HG02588 (cell line): ENCODE data around the gene TOB2.

Source experiments
- ATAC-seq: cut with Tn5 transposase; IDR thresholded peaks from one replicate; pipeline ENCODE4 v1.9.1; 2021; ENCODE audit warnings: mild to moderate bottlenecking, moderate library complexity; ENCODE audit not compliant: unreplicated experiment

Gene TOB2, protein sequence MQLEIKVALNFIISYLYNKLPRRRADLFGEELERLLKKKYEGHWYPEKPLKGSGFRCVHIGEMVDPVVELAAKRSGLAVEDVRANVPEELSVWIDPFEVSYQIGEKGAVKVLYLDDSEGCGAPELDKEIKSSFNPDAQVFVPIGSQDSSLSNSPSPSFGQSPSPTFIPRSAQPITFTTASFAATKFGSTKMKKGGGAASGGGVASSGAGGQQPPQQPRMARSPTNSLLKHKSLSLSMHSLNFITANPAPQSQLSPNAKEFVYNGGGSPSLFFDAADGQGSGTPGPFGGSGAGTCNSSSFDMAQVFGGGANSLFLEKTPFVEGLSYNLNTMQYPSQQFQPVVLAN

DNA sequence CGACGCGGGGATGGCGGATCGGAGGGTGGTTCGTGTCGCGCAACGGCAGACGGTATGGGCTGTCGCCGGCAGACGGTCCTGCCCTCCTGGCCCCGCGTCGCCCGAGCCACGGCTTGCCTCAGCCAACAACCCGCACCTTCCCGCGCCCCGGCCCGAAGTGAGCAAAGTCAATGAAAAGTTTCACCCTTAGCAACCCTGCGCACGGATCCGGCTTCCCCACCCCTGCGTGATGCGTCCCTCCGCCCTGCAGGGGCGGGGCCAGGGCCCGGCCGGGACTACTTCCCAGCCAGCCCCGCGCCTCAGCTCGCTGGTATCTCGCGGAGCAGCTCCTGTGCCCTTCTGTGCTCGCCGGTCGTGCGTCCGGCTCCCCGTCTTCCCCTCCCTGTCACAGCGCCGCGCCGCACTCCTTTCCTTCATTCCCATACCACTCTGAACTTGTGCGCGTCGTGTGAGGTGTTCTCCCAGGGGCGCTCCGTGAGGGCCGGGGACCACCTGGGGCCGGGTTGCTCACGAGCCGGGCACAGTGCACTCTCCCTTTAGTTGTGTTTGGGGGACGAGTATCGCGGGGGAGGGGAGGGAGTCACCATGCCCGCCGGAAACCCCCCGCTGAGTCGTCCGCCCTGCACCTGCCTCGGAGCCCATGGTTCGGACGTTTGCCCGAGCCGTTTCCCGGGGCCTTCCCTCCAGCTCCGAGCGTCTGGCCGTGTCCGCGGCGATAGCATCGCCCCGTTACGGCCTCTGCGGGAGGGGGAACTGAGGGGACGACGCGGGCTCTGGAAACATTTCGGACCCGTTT is at the start of gene TOB2:
TSS of gene TOB2 (minus strand) at position 163 of the 796 bp plus-strand sequence. CDS start 9,456 bp downstream, outside the sequence.
- peak; percentile 44 for ATAC-seq

DNA sequence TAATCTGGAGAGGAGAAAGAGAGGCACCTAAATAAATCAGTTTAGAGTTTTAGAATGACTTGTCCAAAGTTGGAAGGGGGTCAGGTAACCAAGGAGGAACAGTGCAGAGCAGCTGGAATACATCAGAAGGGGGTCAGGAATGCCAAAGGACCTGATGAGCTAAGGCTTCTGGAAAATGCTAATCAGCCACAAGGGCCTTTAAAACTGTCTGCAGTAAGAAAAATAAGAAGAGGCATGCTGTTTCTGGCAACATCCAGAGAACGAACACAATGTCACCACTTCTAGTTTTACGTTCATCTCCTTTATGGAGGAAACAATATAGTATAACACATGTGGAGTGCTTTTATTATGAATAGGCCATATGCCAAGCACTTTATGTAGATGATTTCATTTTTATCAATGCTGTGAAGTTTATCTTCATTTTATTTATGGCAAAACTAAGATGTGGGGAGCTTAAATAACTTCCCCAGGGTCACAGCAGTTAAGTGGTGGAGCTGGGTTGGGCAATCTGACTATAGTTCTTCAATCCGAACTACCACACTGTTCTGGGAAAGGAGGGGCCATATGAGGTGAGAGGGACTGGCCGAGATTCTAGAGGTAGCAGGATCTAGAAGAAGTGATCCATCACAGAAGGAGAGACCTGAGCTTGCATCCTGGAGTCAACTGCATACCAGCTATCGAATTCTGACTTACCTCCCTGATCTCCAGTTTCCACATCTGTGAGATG is 44.9 kb upstream of the TOB2 start:
- ATAC-seq: no peak

DNA sequence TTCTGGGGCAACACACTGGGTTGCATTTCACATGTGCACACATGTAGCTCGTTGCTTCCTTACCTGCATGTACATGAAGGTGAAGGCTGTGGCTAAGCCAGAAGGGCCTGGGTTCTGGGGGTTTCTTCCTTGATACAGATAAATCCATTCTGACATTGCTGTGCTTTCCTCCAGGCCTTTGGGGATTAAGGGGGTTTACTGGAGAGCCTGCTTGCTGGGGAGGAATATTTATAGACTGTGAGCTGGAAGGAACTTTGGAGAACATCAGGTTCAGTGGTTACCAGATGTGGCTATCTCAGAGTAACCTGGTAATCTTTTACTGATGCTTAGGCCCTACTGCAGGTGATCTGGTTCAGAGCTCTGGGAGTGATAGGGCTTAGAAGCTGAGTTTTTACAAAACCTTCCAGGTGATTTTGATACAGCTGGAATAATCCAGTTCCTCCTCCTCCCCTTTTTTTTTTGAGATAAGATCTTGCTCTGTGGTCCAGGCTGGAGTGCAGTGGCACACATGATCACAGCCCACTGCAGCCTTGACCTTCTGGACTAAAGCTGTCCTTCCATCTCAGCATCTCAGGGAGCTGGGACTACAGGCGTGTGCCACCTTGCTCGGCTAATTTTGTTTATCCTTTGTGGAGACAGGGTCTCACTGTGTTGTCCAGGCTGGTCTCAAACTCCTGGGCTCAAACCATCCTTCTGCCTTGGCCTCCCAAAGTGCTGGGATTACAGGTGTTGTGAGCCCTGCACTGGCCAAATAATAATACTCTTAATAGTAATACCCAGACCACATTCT is 42.2 kb upstream of the TOB2 start:
- ATAC-seq: no peak

DNA sequence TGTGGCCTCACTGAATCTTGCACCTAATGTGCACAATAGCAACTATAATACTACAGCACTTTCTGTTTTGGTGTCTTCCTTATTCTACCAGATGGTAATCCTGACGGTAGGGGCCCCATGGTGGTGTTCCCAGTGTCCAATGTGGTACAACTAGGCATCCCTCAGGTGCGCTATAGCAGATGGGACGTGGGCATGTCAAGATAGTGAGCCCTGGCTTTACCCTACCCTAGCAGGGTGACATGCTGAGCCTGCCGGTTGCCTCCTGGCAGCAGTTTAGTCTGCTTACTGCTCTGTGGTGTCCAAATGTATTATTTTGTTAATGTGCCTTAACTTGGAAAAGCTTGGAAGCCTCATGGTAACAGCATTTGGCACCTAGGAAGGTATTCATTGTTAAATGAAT is 41.5 kb upstream of the TOB2 start:
- ATAC-seq: no peak

DNA sequence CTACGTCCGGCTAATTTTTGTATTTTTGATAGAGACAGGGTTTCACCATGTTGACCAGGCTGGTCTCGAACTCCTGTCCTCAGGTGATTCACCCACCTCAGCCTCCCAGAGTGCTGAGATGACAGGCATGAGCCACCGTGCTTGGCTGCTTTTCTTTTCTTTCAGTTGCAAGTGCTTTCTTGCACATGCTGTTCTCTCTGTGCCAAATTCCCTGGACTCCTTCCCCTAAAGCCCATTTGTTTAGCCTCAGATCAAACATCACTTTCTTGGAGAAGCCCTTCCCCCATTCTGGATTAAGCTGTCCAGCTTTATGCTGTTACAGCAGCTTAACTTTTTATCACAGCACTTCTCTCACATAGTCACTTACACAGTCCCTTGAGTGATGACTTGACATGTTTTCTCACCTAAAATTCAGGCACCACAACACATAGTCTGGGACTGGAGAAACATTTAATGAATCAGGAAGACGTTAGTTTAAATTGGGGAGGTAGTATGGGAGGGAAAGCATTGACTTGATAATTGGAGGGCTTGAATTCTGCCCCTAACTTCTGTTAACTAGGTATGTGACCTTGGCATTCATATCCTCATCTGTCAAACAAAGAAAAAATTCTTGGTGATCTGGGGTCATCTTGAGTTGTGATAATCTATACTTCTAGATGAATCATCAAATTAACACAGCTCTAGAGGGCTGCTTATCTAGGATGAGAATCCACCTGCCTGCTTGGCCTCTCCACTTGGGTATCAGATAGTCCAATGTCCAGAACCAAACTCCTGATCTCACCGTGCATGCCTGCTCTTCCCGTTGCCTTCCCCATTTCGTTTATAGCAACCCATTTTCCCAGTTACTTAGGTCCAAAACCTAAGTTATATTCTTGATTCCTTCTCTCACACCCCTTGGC is 40.7 kb upstream of the TOB2 start:
- ATAC-seq: no peak

DNA sequence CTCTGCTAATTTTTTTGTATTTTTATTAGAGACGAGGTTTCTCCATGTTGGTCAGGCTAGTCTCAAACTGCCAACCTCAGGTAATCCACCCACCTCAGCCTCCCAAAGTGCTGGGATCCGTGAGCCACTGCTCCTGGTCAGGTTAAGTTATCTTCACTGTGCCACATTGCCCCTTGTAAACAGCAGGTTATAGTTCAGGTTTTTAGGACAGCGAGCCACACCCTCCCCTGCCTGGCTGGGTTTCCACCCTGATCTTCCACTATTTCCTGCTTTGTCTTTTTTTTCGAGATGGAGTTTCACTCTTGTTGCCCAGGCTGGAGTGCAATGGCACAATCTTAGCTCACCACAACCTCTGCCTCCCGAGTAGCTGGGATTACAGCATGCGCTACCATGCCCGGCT is 38.4 kb upstream of the TOB2 start:
- ATAC-seq: no peak

DNA sequence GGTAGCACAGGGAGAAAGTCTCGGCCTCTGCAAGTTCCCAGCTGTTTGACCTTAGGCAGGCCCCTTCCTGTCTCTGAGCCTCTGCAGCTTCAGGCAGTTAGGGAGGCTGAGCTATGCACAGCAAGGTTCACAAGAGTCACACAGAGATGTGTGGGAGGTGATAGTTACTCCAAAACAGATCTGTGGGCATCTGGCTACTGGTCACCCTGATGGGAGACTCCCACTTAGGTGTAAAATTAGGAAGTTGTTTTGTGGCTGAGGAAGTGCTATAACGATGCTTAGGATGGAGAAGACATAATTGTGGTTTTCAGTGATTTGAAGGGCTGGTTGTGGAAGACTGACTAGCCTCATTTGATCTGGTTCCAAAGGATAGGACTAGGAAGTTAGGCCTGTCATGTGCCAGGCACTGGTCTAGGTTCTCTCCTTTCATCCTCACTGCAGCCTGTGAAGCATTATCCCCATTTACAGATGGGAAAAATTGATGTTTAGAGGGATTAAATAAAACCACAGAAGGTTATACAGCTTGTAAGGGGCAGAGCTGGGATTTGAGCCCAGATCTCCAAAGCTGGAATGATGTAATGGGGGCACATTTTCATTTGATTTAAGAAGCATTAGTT is 35.8 kb upstream of the TOB2 start:
- ATAC-seq: no peak

DNA sequence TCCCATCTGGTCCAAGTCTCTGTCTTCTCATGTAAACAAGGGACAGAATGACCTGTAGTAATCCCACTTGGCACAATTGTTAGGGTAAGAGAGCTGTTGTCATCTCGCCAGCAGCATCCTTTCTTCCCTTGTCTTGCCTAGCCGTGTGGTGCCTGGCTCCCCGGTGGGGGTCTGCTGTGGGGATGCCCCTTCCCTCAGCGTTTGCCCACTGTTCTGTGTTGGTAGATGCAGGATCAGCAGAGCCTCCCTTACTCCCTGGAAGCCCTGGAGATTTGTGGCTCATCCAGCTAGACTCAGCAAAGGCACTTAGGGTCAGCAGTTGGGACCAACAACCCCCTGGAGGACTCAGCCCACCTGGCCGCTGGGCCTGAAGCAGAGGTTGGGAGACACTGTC is 35.3 kb upstream of the TOB2 start:
- ATAC-seq: no peak

DNA sequence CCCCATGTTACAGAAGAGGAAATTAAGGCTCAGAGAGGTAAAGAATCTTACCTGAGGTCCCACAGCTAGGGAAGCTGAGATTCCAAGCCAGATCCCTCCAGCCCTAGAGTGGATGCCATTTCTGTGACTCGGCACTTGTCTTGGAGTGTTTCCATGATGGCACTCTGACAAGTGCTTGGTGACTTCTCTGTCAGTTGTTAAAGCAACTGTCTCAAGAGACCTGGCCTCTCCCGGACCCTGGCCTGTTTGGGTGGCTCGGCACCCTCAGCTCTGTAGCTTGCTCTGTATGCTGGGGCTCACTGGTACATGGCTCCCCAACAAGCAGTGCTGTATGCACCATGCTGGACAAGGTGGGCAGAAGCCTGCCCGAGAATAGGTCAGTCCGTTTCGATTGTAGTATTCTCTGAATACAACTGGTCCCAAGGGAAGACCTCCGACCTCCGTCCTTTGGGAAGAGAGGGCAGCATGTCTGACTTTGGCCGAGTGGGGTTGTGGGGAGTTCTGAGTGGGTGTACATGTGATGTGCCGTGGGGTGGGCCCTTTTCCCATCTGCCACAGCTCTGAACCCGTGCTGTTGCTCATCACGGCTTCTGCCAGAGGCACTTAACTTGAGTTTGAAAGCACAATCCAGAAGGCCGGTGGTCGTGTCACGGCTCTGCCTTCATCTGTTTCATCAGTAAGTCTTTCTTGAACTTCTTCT is 34.7 kb upstream of the TOB2 start:
- ATAC-seq: no peak

DNA sequence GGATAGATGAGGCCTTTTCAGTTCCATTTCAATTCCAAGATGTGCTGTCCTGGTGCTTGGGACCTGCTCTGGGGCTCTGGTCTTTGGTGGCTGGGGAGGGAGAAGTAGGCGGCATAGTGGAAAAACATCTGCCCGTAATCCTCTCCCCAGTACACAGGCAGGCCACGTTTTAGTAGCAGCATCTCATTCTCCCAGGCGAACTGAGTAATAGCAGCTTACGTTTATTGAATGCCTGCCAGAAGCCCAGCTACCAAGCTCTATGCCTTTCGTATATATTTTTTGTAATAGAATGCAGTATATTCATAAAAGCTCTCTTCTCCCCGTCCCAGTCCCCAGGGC is 33.8 kb upstream of the TOB2 start:
- ATAC-seq: no peak

DNA sequence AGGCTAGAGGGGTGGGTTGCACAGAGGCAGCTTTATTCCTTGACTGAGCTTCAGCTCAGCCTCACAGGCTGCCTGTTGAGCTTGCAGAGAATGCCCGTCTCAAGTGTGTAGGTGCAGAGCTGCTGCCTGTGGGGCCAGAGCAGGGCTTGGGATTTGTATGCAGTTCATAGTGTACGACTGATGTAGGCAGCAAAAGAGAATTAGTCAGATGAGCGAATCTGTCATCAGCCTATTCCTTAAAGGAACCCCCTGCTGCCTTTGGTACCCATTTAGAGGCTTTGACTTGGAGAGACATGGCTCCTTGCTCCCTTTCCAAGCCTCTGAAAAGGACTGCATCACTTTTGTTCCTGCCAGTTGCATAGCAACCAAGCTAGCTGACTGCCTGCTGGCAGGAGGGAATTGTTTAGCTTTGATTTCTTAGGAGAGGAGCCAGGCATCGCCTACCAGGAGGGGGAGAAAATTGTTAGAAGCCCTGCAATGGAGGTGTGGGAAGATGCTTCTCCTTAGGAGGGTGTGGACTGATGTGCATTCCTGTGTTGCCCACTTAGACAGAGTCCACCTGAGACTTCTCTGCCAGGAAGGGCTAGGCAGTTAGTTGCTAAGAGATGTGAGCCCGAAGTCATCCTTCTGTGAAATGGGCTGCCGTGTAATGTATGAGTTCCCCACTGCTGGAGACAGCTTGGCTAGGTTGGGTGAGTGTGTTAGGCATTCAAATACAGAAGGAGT is 33.2 kb upstream of the TOB2 start:
- no peak for ATAC-seq

DNA sequence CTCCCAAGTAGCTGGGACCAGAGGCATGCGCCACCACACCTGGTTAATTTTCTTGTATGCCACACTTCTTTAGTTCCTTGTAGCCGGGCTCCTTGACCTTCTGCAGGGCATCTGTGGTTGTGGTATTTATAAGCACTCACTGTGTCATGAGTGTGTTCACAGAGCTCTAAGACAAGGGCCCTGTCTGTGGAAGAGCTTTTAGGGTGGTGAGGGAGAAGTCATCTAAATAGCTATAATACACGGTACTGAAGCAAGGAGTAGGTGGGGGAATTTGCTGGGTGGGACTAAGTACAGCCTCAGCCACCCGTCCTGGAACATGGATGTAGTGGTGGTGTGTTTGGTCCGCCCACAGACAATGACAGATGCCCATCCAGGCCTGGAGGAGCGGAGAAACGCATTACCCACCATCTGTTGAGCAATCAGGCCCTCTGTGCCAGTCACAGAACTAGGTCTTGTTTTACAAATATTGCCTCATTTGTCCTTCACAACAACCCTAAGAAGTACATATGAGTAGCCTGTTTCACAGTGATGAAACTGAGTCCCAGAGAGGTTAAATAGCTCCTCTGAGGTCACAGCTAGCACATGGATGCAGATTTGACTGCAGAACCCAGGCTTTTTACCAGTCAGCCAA is 32.4 kb upstream of the TOB2 start:
- ATAC-seq: no peak

DNA sequence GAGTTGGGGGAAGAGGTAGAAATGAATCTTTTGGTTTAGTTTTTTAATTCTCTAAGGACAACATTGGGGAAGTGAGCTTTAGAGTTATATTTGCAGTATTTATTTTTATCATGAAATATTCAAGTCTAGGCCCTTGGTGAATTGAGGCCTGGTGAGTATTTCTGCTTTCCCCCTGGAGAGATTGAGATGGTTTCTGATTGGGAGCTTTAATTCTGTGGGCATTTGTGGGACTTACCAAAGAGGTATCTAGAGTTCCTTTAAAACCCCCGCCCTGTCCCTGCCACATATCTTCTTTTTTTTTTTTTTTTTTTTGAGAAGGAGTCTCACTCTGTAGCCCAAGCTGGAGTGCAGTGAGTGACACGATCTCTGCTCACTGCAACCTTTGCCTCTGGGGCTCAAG is 31.9 kb upstream of the TOB2 start:
- ATAC-seq: no peak

DNA sequence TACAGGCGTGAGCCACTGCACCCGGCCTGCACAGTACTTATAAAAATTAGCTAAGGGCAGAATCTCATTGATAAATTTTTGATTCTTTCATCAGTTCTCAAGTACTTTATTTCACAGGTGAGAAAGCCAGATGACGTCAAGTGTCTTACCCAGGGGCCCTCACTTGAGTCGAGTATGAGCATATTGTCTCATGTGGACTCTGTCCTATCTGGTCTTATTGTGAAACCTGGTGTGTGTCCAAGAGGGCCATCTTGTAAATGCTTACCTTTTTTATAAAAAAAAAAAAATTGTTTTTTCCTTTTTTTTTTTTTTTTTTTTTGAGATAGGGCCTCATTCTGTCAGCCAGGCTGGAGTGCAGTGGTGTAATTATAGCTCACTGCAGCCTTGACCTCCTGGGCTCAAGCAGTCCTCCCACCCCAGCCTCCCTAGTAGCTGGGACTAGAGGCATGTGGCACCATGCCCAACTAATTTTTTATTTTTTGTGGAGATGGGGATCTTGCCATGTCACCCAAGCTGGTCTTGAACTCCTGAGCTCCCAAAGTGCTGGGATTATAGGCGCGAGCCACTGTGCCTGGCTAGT is 28.4 kb upstream of the TOB2 start:
- ATAC-seq: no peak

DNA sequence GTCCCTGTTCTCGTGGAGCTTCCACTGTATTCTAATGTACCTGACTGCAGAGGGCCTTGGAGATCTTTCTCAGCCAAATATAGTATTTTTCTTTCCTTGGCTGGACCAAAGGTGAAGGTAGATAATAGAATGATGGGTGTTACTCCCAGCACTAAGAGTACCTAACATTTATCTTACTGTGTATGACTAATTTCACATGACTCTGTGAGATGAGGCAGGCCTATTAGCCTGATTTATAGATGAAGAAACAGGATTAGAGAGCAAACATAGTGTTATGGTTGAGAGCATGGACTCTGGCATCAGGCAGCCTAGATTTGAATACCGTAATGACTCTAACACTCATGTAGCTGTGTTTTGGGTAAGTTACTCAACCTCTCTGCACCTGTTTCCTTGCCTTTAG is 25.0 kb upstream of the TOB2 start:
- no peak for ATAC-seq

DNA sequence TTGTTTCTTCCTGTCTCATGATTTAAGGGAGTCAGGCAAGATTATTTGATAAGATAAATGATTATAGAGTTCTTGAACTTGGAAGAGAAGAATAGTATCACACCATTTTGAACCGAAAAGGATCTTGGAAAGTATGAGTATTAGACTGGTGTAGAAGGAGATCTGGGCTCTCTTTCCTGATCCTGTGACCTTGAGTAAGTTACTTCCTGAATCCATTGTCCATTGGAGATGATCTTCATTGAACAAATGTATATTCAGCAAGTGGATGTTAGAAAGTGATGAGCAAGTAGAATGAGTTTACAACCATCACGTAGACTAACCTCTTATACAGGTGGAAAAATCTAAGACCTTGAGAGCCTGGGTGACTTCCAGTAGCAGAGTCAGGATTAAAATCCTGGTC is 24.3 kb upstream of the TOB2 start:
- ATAC-seq: no peak

DNA sequence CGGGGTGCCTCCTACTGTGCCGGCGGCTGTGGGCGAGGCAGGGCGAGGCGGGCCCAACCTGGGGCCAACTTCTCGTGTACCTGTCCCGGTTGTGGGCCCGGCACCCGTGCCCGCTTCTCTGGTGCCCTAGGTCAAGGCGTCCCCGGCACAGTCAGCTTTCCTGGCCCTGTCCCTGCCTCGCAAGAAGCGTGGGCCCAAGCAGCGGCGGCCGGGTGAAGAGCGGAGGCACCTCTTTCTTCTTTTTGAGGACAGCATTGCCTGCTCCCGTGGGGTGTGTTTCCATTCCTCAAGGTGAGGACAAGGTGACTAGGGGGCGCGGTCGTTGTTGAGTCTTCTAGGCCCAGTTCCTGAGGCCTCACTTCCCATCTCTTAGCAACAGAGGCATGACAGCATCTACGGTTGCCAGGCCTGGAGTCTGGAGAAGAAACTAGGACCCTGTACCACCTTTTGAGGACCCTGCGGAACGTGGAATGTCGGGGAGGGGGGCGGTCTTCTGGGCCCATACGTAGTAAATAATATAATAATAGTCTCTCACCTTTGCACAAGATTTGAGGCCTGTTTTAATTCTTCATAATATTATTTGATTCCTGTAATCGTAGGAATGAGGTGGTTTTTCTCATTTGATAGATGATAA is 22.7 kb upstream of the TOB2 start:
- ATAC-seq: peak; percentile 31
